MM.1S (cell line): ENCODE results near the gene FAM200C.

Experiments used
- DNase-seq: peaks from one replicate; pipeline ENCODE4 v3.0.0-alpha.2; 2015
- H2AFZ ChIP-seq: fragments of 300-600 bp; sonication (generic); 2 replicates; pipeline ENCODE4 v1.6.0; 2016; ENCODE audit warnings: antibody characterized with exemption, low read length
- H3F3A ChIP-seq: fragments of 300-600 bp; sonication (generic); 2 replicates; pipeline ENCODE4 v1.6.1; 2016; ENCODE audit warnings: mild to moderate bottlenecking, antibody characterized with exemption, low read length, moderate library complexity, mixed read lengths; ENCODE audit not compliant: insufficient read depth
- H3K27ac ChIP-seq: fragments of 300-600 bp; sonication (generic); 2 replicates; pipeline ENCODE4 v1.5.1; 2016; ENCODE audit warnings: mild to moderate bottlenecking, low read length
- H3K27me3 ChIP-seq: fragments of 300-600 bp; sonication (generic); replicated peaks from 2 replicates; pipeline ENCODE4 v1.6.0; 2016; ENCODE audit warnings: low read length; ENCODE audit not compliant: insufficient read depth
- H3K36me3 ChIP-seq: fragments of 300-600 bp; sonication (generic); replicated peaks from 2 replicates; pipeline ENCODE4 v1.6.1; 2016; ENCODE audit warnings: mild to moderate bottlenecking, low read length, mixed read lengths; ENCODE audit not compliant: insufficient read depth
- H3K4me1 ChIP-seq: fragments of 300-600 bp; sonication (generic); 2 replicates; pipeline ENCODE4 v1.6.1; 2016; ENCODE audit warnings: low read length, mixed read lengths
- H3K4me2 ChIP-seq: fragments of 300-600 bp; sonication (generic); 2 replicates; pipeline ENCODE4 v1.6.0; 2016; ENCODE audit warnings: low read depth, low read length
- H3K4me3 ChIP-seq: fragments of 300-600 bp; sonication (generic); 2 replicates; pipeline ENCODE4 v1.5.1; 2016; ENCODE audit warnings: low read length, mixed read lengths
- H3K79me2 ChIP-seq: fragments of 300-600 bp; sonication (generic); 2 replicates; pipeline ENCODE4 v1.6.1; 2016; ENCODE audit warnings: mixed run types, low read length, mixed read lengths
- H3K9ac ChIP-seq: fragments of 300-600 bp; sonication (generic); 2 replicates; pipeline ENCODE4 v1.6.1; 2016; ENCODE audit warnings: low read length, mixed read lengths
- H3K9me2 ChIP-seq: fragments of 300-600 bp; sonication (generic); replicated peaks from 2 replicates; pipeline ENCODE4 v1.6.1; 2016; ENCODE audit warnings: mild to moderate bottlenecking, low read length, mixed read lengths; ENCODE audit not compliant: insufficient read depth
- H3K9me3 ChIP-seq: fragments of 300-600 bp; sonication (generic); replicated peaks from 2 replicates; pipeline ENCODE4 v1.6.1; 2016; ENCODE audit warnings: mild to moderate bottlenecking, low read length, mixed read lengths; ENCODE audit not compliant: insufficient read depth
- H4K20me1 ChIP-seq: fragments of 300-600 bp; sonication (generic); 2 replicates; pipeline ENCODE4 v1.6.1; 2016; ENCODE audit warnings: mild to moderate bottlenecking, low read length, moderate library complexity, mixed read lengths; ENCODE audit not compliant: insufficient read depth
- EZH2 ChIP-seq: fragments of 300-600 bp; sonication (generic); optimal IDR thresholded peaks from 2 replicates; pipeline ENCODE3; 2017; ENCODE audit warnings: low read depth, mild to moderate bottlenecking, antibody characterized with exemption, low read length, mixed read lengths
- EZH2phosphoT487 ChIP-seq: fragments of 300-600 bp; sonication (generic); IDR thresholded peaks from 2 replicates; pipeline ENCODE4 v1.6.1; 2018; ENCODE audit warnings: antibody characterized with exemption, low read length
- TF ChIP-seq, protein P1 (sequence below): fragments of 300-600 bp; sonication (generic); IDR thresholded peaks from 2 replicates; pipeline ENCODE4 v1.5.1; 2016; ENCODE audit warnings: antibody characterized with exemption, low read length, mixed read lengths

Gene FAM200C

DNA sequence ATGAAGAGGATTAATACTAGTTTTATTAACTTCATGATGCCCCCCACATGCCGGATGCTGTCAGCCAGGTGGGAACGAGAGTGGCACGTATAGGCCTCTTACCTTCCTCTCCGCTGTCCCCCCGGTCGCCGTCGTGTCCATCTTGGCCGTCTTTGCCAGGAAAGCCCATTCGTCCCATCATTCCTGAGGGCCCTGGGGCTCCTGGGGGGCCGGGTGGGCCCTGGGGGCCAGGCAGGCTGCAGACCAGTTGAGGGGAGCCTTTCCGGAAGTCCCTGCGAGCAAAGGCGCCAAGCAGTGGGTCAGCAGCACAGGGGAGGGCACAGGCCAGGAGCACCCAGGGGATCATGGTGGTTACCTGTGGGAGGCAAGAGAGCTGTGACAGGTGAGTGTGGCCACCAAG lies 45.2 kb downstream of the FAM200C start:
- Histone ChIP-seq H3K4me2 (no peak overlapping the region), H3K36me3 (no peaks in the 10 kb centered on the region), H2AFZ (no peak overlapping the region), H3K4me3 (no peak overlapping the region), H3K9me3 (no peaks in the 10 kb centered on the region), H3K27ac (no peak overlapping the region), H4K20me1 (no peaks in the 10 kb centered on the region), H3K4me1 (no peaks in the 10 kb centered on the region), H3K9ac (no peak overlapping the region), H3K27me3 (no peaks in the 10 kb centered on the region), H3K79me2 (no peaks in the 10 kb centered on the region), H3K9me2 (no peaks in the 10 kb centered on the region), H3F3A (no peaks in the 10 kb centered on the region)
- TF ChIP-seq, protein P1, sequence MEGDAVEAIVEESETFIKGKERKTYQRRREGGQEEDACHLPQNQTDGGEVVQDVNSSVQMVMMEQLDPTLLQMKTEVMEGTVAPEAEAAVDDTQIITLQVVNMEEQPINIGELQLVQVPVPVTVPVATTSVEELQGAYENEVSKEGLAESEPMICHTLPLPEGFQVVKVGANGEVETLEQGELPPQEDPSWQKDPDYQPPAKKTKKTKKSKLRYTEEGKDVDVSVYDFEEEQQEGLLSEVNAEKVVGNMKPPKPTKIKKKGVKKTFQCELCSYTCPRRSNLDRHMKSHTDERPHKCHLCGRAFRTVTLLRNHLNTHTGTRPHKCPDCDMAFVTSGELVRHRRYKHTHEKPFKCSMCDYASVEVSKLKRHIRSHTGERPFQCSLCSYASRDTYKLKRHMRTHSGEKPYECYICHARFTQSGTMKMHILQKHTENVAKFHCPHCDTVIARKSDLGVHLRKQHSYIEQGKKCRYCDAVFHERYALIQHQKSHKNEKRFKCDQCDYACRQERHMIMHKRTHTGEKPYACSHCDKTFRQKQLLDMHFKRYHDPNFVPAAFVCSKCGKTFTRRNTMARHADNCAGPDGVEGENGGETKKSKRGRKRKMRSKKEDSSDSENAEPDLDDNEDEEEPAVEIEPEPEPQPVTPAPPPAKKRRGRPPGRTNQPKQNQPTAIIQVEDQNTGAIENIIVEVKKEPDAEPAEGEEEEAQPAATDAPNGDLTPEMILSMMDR = no peak
- no peak for TF ChIP-seq EZH2phosphoT487
- TF ChIP-seq EZH2 = no peak
- DNase-seq = no peak

DNA sequence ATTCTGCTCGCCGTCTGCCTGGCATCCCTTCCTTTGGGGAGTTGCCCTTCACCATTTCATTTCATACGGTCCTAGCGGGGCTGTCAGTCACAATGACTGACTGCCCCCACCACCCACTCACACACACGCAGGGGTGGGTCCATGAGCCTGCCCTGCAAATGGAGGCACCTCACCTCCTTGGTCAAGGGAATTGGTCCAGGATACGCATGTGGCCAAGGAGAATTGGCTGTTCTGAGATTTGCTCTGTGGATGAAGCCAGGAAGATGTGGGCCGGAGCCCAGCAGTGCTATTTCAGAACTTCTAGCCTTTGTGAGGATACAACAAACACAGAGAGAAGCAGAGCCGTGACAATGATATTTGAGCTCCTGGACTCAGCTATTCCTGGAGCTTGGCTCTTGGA lies 46.5 kb downstream of the FAM200C start:
- H3K4me1 ChIP-seq = no peaks in the 10 kb centered on the region
- no peaks in the 10 kb centered on the region for H3K27me3 ChIP-seq
- no peak overlapping the region for H3K4me2 ChIP-seq
- H3K9ac ChIP-seq = no peak overlapping the region
- no peaks in the 10 kb centered on the region for H3K36me3 ChIP-seq
- H3K9me2 ChIP-seq = no peaks in the 10 kb centered on the region
- H3K79me2 ChIP-seq = no peaks in the 10 kb centered on the region
- no peak overlapping the region for H2AFZ ChIP-seq
- no peaks in the 10 kb centered on the region for H3K9me3 ChIP-seq
- no peaks in the 10 kb centered on the region for H3F3A ChIP-seq
- no peak overlapping the region for H3K4me3 ChIP-seq
- TF ChIP-seq, protein P1 = no peak
- H4K20me1 ChIP-seq = no peaks in the 10 kb centered on the region
- no peak overlapping the region for H3K27ac ChIP-seq
- no peak for DNase-seq

DNA sequence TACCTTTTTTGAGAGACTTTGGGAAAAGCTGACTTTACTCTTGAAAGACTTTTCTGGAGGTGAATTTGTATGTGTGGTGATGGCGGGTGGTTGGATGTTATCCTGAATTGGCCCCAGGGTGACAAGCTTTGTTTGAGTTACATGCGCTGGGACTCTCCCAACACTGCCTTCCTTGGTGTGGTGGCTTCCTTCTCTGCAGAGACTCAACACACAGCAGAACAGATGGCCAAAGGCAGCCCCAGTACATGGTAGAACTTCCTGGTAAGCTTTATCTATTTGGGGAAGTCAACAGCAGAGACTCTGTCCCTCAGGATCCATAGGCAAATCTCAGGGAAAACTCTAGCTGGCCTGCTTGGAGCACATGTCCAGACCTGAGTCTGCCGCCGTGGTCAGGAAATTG lies 47.5 kb downstream of the FAM200C start:
- no peaks in the 10 kb centered on the region for H3K79me2 ChIP-seq
- no peak overlapping the region for H3K4me3 ChIP-seq
- DNase-seq = no peak
- H3K27me3 ChIP-seq = no peaks in the 10 kb centered on the region
- no peaks in the 10 kb centered on the region for H3K4me1 ChIP-seq
- H3K9me3 ChIP-seq = no peaks in the 10 kb centered on the region
- no peak overlapping the region for H3K4me2 ChIP-seq
- H4K20me1 ChIP-seq = no peaks in the 10 kb centered on the region
- H3K27ac ChIP-seq = no peak overlapping the region
- H3K36me3 ChIP-seq = no peaks in the 10 kb centered on the region
- no peaks in the 10 kb centered on the region for H3K9me2 ChIP-seq
- TF ChIP-seq EZH2phosphoT487 (no peak), EZH2 (no peak)
- TF ChIP-seq, protein P1 = no peak
- no peaks in the 10 kb centered on the region for H3F3A ChIP-seq
- H3K9ac ChIP-seq = no peak overlapping the region
- H2AFZ ChIP-seq = no peak overlapping the region

DNA sequence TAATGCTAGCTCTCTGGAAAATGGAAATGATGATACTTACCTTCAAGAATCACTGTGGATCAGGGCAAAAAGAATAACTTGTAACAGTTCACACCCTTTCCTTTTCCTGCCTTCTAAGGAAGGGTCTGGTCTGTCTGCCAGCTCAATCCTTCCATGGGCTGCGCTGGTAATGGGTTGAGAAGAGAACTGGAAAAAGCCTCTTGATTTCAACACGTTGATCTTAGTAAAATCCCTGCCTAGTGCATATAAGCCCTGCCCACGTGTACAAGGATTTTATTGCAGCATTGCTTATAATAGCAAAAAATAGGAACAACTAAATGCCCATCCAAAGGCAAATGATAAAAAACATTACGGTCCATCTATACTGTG lies 49.9 kb downstream of the FAM200C start:
- no peaks in the 10 kb centered on the region for H3K4me1 ChIP-seq
- no peaks in the 10 kb centered on the region for H4K20me1 ChIP-seq
- no peak overlapping the region for H3K27ac ChIP-seq
- no peak for DNase-seq
- H3K9me3 ChIP-seq = no peaks in the 10 kb centered on the region
- H3K27me3 ChIP-seq = no peaks in the 10 kb centered on the region
- no peaks in the 10 kb centered on the region for H3K36me3 ChIP-seq
- no peak overlapping the region for H3K9ac ChIP-seq
- H2AFZ ChIP-seq = no peak overlapping the region
- no peak overlapping the region for H3K4me3 ChIP-seq
- no peaks in the 10 kb centered on the region for H3K9me2 ChIP-seq
- TF ChIP-seq, protein P1 = no peak
- TF ChIP-seq EZH2 = no peak
- no peak for TF ChIP-seq EZH2phosphoT487
- no peaks in the 10 kb centered on the region for H3F3A ChIP-seq
- H3K79me2 ChIP-seq = no peaks in the 10 kb centered on the region
- H3K4me2 ChIP-seq = no peak overlapping the region
